HepG2 (cell line): ENCODE measurements around the gene SWI5. TPM values are rescaled to one million over a fixed set of nuclear protein-coding genes. Genes with fewer than 3 reads are reported as not detected.
"Not testable (repeated sequence)": the region's sequence is repeated elsewhere in the genome, so short reads cannot be mapped to it uniquely, and the experiment has no call there.

Source experiments
- ATAC-seq: fragments of 200-7000 bp; cut with Tn5 transposase; 3 replicates; pipeline ENCODE4 v1.9.1; 2020; ENCODE audit warnings: mild to moderate bottlenecking, moderate library complexity
- BruUV-seq: library from RNA; stranded (reverse); fragments of 400-500 nt; replicated peaks from 2 replicates; lab custom pipeline; 2021; lab: Mats Ljungman, UMichigan
- CTCF ChIA-PET: fragments of 300-600 bp; formaldehyde crosslinking; extraction: SDS; loops from one replicate; lab custom pipeline; 2021; ENCODE audit warnings: low total read pairs, inconsistent platforms, low intra/inter-chr PET ratio; lab: Yijun Ruan, JAX
- POLR2A ChIA-PET: fragments of 350-600 bp; sonication (Branson Sonifier 250); formaldehyde crosslinking; loops from one replicate; lab custom pipeline; 2020; ENCODE audit warnings: antibody characterized with exemption, inconsistent platforms; lab: Yijun Ruan, JAX
- DNase-seq: peaks from one replicate; pipeline ENCODE4 v3.0.0-alpha.2; 2015; ENCODE audit warnings: low spot score
- FAIRE-seq: peaks from 3 replicates; lab custom pipeline; 2011; peaks lifted over from hg19 to GRCh38; lab: Jason Lieb, UNC
- H2AFZ ChIP-seq: one replicate; pipeline ENCODE4 v1.6.1; 2011; ENCODE audit warnings: low read length, inconsistent platforms
- H3K27ac ChIP-seq: fragments of 300-600 bp; 3 replicates; pipeline ENCODE4 v1.8.0; 2011; ENCODE audit warnings: mixed run types, mild to moderate bottlenecking, mixed read lengths, low read length, inconsistent platforms; ENCODE audit not compliant: insufficient read depth; ENCODE audit errors: extremely low read length
- H3K27me3 ChIP-seq, 2 experiments: fragments of 200-600 bp in 1 of 2; 2 replicates in 1 of 2; 3 replicates in 1 of 2; pipeline versions ENCODE4 v1.6.0 to v1.8.0; 2011; ENCODE audit warnings: low read length in 2 of 2, mild to moderate bottlenecking in 2 of 2, moderate library complexity in 2 of 2, inconsistent platforms in 1 of 2; ENCODE audit not compliant: insufficient read depth in 2 of 2, control insufficient read depth in 1 of 2
- H3K36me3 ChIP-seq, 2 experiments: fragments of 200-600 bp in 1 of 2; replicated peaks in 1 of 2; 2 replicates in 1 of 2; 3 replicates in 1 of 2; pipeline versions ENCODE4 v1.5.1 to v1.8.0; 2011; ENCODE audit warnings: low read length in 2 of 2, inconsistent platforms in 1 of 2; ENCODE audit not compliant: insufficient read depth in 2 of 2, control insufficient read depth in 1 of 2
- H3K4me1 ChIP-seq: 2 replicates; pipeline ENCODE4 v1.5.1; 2012; ENCODE audit warnings: low read length, inconsistent platforms; ENCODE audit not compliant: insufficient read depth
- H3K4me2 ChIP-seq: 2 replicates; pipeline ENCODE4 v1.6.0; 2011; ENCODE audit warnings: low read depth, low read length, inconsistent platforms
- H3K4me3 ChIP-seq, 3 experiments: fragments of 200-600 bp in 1 of 3; sonication (generic), shearing (Covaris generic) in 1 of 3; replicated peaks in 1 of 3; 2 replicates each; pipeline ENCODE4 v1.5.1; 2011 to 2016; ENCODE audit warnings: low read length in 3 of 3, inconsistent platforms in 2 of 3, low read depth in 2 of 3, mild to moderate bottlenecking in 2 of 3, control low read depth in 1 of 3, mixed read lengths in 1 of 3; ENCODE audit not compliant: insufficient read depth in 1 of 3
- H3K79me2 ChIP-seq: one replicate; pipeline ENCODE4 v1.6.1; 2011; ENCODE audit warnings: low read length, inconsistent platforms; ENCODE audit not compliant: insufficient read depth
- H3K9ac ChIP-seq: 2 replicates; pipeline ENCODE4 v1.6.0; 2011; ENCODE audit warnings: mild to moderate bottlenecking, low read depth, low read length, inconsistent platforms; ENCODE audit not compliant: insufficient read depth
- H3K9me3 ChIP-seq: 2 replicates; pipeline ENCODE4 v1.5.1; 2012; ENCODE audit warnings: mild to moderate bottlenecking, low read length
- H4K20me1 ChIP-seq: 2 replicates; pipeline ENCODE4 v1.6.0; 2011; ENCODE audit warnings: inconsistent platforms, mild to moderate bottlenecking, low read length, moderate library complexity; ENCODE audit not compliant: insufficient read depth
- ZNF276 ChIP-seq: sonication (generic); formaldehyde crosslinking; IDR thresholded peaks from 2 replicates; pipeline ENCODE4 v1.4.0; 2020; ENCODE audit warnings: mild to moderate bottlenecking, low read depth, missing genetic modification reagents
- ZNF770 ChIP-seq: sonication (generic); formaldehyde crosslinking; IDR thresholded peaks from 2 replicates; pipeline ENCODE4 v1.5.0; 2020; ENCODE audit warnings: mild to moderate bottlenecking, missing genetic modification reagents
- WGBS: methylation state at CpG from one replicate; pipeline ENCODE4 v1.1.6; 2017; ENCODE audit warnings: low lambda C conversion rate; 5-methylcytosine and 5-hydroxymethylcytosine counted together
- in situ Hi-C: cut with HindIII; loops from 2 replicates; pipeline ENCODE4 v1.10.0; 2017; ENCODE audit warnings: low pct_unique_long_range_greater_than_20kb; ENCODE audit not compliant: extremely low pct_ligation_motif_present
- intact Hi-C: fragments of 100-400 bp; cut with micrococcal nuclease; formaldehyde crosslinking; loops from one replicate; pipeline ENCODE4 v1.10.0; 2022; ENCODE audit not compliant: unreplicated experiment
- polyA plus RNA-seq, 8 experiments: library from polyadenylated mRNA; depleted of rRNA in 3 of 8; stranded (reverse) in 7 of 8; unstranded in 1 of 8; fragments of >200 nt; fragmentation: Illumina TruSeq in 4 of 8; extraction: Trizol in 4 of 8; gene quantifications; 2 replicates each; pipeline versions ENCODE4 v1.2.1 to v1.2.3, GENCODE V29; 2011 to 2016; ENCODE audit warnings: low read depth in 4 of 8, missing spikeins in 1 of 8, mixed read lengths in 1 of 8; ENCODE audit not compliant: insufficient read depth in 1 of 8
- total RNA-seq, 5 experiments: library from RNA; depleted of rRNA; stranded (reverse); fragments of >200 nt; fragmentation: Illumina TruSeq; extraction: Trizol; gene quantifications; 2 replicates each; pipeline ENCODE4 v1.2.3, GENCODE V29; 2016; ENCODE audit warnings: low read depth in 1 of 5

SWI5 gene
- total and polyA plus RNA-seq, 2 of the 13 experiments (the other 11 are each of a cell fraction or from before 2014, with no cell fraction given): 39.2 to 41.0 TPM

- H3K36me3 ChIP-seq, DNase-seq, H3K27me3 ChIP-seq, POLR2A ChIA-PET, FAIRE-seq, H4K20me1 ChIP-seq, H2AFZ ChIP-seq, intact Hi-C loops, BruUV-seq, CTCF ChIA-PET, ATAC-seq, H3K9ac ChIP-seq, in situ Hi-C loops, H3K4me3 ChIP-seq, H3K27ac ChIP-seq, H3K9me3 ChIP-seq, H3K4me2 ChIP-seq: not testable (repeated sequence)
- WGBS: 96% methylated on average over 22 of the region's 22 CpGs
- Histone ChIP-seq H3K79me2 (peaks cover 17% of the 10 kb centered on the region), H3K4me1 (peaks cover 17% of the 10 kb centered on the region)
Observed at GRCh38 chr9:128279088-128280073, 3.3 kb downstream of the SWI5 start.

GRCh38 chr9:128280084-128280622, 4.1 kb downstream of the SWI5 start:
- Histone ChIP-seq H3K4me1 (peaks cover 12% of the 10 kb centered on the region), H3K4me2 (no peak overlapping the region), H3K27ac (no peak overlapping the region), H3K4me3 (no peak overlapping the region), H3K9ac (no peak overlapping the region), H3K27me3 (no peaks in the 10 kb centered on the region; a peak in 1 of 5 replicates), H3K9me3 (no peaks in the 10 kb centered on the region), H3K36me3 (no peaks in the 10 kb centered on the region; a peak in 1 of 5 replicates), H3K79me2 (peaks cover 9% of the 10 kb centered on the region), H4K20me1 (no peaks in the 10 kb centered on the region), H2AFZ (no peak overlapping the region)
- POLR2A ChIA-PET: no interaction called here
- in situ Hi-C loops (no loop called here), intact Hi-C loops (no loop called here)
- no TSS peak for BruUV-seq
- CTCF ChIA-PET: no interaction called here
- DNase-seq (no peak), FAIRE-seq (no peak), ATAC-seq (no peak)
- no peak for TF ChIP-seq ZNF770 (CRISPR knock-in tag)
- no peak for TF ChIP-seq ZNF276 (CRISPR knock-in tag)
- 94% methylated on average over 5 of the region's 5 CpGs for WGBS
